ENCODE results near the gene OR7G2.

GRCh38 chr19:9115307-9115813 lies 8.1 kb upstream of the OR7G2 start, which contains the start of gene OR7G1:
- no peak for TF ChIP-seq CTCF (IDR thresholded peaks at IDR 0.05)
- no peak for TF ChIP-seq POLR2A (IDR thresholded peaks at IDR 0.05)
